ENCODE measurements around the gene GNA14.
"Not testable (repeated sequence)": the region's sequence is repeated elsewhere in the genome, so short reads cannot be mapped to it uniquely, and the experiment has no call there.

Gene GNA14

DNA sequence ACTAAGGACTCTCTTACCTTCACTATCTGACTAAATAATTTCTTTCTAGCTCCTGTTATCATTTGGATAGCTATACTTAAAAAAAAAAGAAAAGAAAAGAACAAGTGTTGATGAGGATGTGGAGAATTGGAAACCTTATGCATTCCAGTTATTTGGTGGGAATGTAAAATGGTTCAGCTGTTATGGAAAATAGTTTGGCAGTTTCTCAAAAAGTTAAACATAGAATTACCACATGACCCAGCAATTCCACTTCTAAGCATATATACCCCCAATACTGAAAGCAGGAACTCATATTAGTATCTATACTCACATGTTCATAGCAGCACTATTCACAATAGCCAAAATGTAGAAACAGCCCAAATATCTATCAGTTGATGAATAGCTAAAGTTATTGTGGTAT, 61.1 kb downstream of the GNA14 start:
- DNase-seq, result no peak

DNA sequence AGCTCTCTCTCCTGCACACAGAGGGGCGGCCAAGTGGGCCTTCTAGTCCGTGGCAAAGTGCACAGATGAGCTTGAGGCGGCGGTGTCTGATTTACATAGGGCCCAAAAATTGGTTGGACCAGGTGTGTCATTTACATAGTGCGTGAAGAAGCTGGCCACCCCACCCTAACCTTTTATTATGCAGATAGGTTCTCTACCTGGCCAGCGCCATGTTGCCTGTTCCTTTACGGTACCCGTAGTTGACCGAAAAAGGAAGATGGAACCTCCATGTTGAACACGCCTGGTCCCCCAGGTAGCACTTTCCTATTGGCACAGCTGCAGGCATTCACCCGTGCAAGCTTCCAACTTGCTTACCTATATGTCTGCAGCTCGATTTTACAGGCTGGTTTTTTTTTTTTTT, 61.5 kb downstream of the GNA14 start:
- no peak for DNase-seq

DNA sequence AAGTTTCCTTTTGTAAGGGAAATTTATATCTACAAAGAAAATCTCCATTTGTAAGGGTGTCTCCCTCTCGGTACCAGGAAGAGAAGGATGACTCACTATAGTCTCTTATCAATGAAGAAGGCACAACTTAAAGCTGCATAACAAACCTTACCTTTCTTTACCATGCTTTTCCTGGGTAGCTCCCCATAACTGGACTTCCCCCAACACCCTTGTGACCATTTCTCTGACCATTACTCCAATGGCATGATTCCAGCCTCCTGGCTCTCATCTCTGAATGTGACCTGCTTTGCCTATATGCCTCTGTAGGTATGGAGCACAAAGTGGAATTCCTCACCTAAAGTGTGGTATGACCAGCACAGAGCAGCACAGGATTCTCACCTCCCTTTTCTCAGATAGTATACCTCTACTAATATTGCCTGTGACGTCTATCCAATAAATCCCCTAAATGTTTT, 62.8 kb downstream of the GNA14 start:
- no peak for DNase-seq

DNA sequence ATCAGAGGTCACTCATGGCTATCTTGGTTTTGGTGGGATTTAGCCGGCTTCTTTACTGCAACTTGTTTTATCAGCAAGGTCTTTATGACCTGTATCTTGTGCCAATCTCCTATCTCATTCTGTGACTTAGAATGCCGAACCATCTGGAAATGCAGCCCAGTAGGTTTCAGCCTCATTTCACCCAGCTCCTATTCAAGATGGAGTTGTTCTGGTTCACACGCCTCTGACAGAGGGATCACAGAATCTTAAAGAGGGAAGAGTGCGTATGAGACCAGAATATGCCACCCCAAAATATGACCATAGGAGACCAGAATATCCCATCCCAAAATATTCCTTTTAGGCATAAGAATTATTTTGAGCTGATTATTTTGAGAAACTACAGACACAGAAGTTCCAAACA, 63.2 kb downstream of the GNA14 start:
- DNase-seq, result not testable (repeated sequence)

DNA sequence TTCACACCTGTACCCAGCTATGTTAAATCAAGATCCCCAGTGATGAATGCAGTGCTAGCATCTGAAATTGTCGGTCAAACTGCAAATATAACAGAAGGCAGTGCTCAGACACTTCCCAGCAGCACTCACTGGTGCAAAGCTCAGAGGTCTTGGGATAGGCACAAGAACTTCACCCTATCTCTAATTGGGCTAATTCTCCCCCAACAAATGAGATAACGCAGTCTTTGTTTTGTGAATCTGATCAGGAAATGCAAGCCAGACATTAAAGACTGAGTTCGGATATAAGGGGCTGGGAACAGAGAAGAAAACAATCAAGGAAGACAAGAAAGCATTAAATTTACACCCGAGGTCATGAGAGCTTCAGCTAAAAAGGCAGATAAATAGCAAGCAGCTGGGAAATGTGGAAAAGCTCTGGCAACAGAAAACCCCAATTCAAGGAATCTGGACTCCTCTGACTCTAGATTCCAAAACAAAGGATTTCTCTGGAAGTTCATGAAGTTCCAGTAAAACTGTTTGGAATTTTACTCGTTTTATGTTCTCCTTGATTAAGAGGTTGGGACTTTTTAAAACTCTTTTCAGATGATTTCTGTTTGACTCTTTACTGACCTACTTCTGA, 65.1 kb downstream of the GNA14 start:
- no peak for DNase-seq

DNA sequence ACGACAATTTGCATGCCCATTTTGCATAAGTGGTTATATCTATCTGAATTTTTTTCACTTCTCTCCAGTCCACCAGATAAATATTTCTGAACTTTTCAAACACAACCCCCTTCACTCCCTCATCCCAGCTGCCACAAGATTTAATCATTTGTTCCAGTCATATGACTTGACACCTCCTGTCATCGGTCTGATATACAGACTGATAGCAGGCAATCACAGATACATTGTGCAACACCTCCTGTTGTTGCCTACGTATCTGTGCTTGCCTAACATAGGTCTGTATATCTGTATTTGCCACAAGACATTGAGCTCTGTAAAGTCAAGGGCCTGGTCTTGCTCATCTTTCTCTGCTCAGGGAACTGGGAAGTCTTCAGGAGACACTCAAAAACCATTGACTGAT, 65.6 kb downstream of the GNA14 start:
- DNase-seq, result no peak

DNA sequence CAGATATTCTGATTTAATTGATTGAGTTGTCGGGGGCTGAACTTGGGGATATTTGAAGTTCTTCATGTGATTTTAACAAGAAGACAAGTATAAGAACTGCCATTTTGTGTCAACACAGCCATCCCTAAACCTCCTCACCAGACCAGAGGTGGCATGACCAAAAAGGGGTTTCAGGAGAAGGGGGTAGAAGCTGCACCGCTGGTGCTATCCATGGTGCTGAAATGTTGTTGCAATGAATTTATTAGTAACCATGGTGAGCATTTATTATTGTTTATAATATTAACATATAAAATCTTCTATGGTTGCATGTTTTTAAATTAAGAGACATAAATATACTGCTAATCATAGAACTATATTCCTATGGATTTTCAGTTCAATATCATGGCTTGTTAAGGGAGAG, 72.3 kb downstream of the GNA14 start:
- DNase-seq, result no peak

DNA sequence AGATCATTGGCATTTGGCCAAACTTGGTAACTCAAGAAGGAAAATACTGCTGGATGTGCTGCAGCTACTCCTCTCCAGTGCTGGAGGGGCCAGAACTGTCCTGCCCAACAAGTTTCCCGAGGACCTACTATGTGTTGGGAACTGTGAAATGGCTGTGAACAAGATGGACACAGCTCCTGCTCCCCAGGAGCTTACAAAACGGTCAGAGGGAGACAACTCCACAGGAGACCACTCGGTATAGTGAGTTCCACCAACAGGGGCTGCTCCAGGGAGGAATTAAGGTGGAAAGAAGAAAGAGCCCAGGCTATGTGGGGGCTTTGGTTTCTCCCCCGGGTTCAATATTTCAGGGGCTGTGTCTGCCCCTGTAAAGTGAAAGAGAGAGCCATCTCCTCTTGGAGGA, 78.8 kb downstream of the GNA14 start:
- DNase-seq, result no peak

DNA sequence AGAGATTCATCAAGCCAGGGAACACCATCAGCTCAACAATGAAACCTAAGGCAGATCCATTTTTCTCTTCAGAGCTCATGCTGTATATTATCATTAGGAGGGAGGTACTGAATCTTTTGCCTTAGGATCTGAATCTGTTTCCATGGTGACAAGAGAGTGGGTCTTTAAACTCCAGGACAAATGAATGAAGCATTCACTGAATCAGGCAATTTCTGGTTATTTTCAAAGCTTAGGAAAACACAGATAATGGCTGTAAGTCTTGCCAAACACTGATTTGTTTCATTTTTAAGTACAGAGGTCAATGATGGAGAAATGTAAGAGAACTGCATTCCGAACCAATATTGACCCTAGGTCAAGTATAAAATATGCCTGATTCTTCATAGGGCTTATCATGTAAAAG, 84.9 kb downstream of the GNA14 start:
- DNase-seq, result no peak

DNA sequence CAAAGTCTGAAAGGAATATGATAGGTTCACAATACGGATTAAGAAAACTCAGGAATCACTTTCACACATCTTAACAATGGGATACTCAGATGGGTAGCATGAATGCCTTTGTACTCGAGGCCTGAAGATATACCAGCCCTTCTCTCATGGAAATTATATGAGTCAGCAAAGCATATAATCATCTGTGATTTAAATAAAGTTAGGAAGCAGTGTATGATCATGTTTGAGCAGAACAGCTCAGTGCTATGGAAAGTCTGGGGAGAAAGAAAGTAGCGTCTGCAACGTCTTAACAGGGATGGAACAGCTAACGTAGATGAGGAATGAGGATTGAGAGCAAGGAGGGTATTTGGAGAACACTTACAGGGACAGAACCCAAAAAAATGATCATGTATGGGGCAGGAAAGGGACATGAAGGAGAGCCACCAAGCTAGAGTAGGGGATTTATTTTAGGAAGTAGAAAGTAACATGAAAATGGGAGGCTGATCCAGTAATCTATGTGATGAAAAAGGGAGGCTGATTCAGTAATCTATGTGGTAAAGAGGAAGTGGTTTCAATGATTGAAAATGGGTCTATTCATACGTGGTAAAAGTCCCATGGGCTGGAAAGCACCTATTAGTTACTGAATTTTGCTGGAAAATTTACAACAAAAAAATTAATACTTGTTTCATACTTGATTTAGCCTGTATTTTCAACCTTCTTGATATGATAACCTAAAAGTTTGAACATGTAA, 85.9 kb downstream of the GNA14 start:
- no peak for DNase-seq

DNA sequence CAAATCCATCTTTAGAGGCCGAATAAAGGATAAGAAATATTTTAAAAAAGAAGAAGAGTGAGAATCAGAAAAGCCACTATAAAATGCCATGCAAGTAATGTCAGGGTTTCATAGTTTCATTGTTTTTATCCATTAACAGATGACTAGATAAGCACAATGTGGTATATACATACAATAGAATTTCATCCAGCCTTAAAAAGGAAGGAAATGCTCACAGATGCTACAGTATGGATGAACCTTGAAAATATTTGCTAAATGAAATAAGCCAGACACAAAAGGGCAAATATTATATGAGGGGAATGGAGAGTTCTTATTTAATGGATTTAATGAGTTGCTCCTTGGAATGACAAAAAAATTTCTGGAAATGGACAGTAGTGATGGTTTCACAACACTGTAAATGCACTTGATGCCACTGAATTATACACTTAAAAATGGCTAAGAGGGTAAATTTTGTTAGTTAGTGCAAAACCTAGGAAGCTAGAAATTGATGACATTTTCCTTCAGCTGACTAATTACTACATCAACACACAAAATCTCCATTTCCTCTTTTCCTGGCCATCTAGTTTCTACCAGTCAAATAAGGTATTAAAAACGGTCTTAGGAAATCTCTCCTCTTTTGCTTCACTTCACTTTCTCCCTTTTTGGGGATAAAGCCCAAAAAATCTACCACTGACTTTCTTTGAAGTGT, 86.6 kb downstream of the GNA14 start:
- DNase-seq, result no peak

DNA sequence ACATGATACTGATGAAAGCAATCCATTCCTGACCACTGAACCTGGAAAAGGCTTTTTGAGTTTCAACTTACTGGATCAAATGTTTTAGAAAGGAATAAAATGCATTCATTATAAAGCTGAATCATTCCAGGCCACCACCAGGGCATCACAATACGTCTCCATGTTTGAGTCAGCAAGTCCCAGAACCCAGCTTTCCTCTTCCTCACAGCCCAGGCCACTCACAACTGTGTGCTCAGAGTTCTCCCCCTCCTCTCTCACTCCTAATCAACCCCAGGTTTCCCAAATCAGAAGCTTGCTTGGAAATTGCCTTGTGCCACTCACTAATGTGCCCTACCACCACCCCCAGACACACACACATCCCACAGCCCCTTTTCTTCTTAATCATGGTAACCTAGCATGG, 91.7 kb downstream of the GNA14 start:
- no peak for DNase-seq

DNA sequence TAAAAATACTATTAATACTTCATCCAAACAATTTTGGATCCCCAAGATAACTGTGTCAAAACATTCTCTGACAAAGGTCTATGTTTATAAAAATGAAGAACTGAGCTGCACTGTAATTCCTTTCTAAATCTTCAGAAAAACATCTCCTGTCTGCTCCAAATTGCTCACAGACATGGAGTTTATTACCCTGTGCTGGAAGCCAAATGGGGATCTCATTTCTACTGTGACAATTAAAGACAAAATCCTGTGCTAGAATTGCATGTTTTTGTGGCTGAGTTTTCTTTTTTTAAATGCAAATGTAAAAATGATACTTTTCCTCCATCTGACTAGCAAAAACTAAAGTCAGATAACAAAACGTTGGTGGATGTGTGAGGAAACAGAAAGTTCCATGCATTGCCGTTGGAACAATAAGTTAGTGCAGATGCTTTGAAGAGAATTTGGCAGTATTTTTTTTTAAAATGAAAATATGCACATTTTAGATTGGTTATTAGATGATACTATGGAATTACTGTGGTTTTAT, 93.5 kb downstream of the GNA14 start:
- DNase-seq, result no peak

DNA sequence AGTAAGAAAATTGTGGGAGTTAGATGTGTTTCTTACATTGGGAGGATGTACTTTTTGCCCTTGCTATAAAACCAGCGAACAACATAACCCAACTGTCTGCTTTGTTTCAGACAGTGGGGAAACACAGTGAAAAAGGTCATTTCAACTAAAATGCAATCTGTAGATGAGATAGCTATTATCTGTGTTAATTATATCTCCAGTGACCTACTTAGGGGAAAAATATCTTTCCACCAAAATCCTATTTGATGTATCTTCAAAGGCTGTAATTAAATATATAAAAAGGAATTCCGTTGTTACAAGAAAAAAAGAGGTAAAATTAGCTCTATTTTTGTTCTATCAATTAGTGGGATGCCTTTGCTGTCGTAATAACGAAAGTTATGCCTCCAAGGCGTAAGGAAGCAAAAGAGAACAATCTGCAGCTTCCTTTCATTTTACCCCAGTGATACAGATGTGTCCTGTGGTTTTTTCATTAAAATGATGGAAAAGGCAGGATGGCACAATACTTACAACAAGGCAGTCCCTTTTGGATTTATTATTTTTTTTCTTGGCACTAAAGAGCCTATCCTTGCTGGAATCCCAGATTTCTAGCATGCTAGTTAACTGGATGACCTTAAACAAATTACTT, 100.9 kb downstream of the GNA14 start:
- DNase-seq, result no peak

DNA sequence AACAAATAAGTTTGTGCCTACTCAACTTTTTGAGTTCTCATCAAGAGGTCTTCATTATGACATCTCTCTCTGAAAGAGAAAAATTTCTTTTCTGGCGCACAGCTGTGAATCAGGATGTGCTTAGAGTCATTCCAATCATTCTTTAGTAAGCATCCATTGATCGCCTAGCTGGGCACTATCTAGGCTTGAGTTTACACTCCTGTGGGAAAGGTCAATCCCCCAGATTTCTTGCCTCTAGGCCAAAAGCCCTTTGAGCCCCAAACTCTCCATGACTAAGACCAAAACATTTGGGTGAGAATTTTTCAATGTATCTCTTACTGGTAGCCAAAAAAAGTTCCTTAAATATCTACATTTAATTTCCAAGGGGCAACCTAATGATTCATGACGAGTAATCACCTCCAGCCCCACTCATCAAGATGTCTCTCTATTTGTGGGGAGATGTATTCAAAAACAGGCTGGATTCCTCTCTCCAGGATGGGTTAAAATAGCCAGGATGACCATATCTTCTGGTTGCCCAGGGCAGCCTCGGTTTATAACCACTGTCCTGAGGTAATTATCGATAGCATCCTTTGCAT, 101.7 kb downstream of the GNA14 start:
- DNase-seq, result no peak

DNA sequence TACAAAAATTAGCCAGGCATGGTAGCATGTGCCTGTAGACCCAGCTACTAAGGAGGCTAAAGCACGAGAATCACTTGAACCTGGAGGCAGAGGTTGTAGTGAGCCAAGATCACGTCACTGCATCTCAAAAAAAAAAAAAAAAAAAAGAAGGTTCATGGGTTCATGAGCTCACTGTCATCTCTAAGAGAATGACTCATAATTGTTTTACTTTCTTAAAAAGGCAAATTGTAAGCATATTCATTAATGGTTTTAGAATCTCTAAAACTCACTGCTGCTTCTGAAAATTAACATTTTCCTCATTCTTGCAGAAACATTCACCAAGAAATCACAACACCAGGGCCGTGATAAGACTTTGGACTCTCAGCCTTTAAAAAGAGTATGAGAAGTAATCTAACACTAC, 103.6 kb downstream of the GNA14 start:
- DNase-seq, result no peak

DNA sequence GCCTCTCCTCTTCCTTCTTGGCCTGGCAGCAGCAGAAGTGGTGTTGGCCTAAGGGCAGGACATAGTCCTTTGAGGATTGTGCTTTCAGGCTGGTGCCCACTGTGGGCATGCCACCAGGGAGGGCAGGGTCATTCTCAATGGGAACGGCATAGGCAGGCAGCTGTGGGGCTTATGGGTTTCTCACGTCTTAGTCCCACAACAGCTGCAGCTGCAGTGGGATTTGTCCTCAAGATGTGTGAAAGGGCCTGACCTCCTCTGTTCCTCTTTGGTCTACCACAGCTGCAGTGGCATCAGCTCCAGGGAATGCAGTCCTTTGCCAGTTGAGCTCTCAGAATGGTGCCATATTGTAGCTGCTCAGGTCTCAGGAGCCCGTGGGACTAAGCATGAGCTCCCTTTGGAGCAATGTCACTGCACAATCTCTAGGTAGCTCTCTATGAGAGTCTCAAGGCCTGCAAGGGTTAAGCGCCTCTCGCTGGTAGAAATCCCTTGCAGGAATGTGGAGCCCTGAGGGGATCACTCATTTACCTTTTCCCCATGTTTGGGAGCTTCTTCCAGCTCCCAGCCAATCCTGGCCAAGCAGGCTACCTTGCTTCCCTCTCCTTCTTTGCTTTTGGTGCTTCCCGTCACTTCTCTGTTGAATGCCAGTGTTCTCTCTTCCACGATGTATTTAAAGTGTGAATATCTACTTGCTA, 104.8 kb downstream of the GNA14 start:
- DNase-seq, result no peak

DNA sequence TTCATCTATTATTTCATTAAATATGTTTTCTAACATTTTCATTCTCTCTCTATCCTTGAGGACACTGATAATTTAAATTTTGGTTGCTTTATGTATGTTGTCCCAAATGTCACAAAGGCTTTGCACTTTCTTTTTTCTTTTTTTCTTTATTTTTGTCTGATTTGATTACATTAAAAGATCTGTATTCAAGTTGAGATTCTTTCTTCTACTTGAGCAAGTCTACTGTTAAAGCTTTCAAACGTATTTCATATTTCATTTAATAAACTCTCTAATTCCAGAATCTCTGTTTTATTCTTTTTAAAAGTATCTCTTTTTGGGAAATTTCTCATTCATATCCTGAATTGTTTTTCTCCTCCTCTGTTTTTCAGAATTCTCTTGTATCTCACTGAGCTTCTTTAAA, 106.5 kb downstream of the GNA14 start:
- DNase-seq, result no peak

DNA sequence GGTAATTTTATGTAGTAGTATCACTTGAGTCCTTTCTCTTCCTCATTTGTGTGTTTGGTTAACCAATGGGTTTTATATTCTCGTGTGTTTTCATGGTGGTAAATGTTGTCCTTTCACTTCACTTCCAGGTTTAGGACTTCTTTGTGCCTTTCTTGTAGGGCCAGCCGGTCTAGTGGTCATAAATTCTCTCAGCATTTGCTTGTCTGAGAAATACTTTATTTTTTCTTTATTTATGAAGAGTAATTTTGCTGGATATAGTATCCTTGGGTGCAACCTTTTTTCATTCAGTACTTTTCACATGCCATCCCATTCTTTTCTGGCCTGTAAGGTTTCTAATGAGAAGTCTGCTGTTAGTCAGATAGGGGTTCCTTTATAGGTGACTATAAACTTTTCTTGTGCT, 107.1 kb downstream of the GNA14 start:
- DNase-seq, result no peak

DNA sequence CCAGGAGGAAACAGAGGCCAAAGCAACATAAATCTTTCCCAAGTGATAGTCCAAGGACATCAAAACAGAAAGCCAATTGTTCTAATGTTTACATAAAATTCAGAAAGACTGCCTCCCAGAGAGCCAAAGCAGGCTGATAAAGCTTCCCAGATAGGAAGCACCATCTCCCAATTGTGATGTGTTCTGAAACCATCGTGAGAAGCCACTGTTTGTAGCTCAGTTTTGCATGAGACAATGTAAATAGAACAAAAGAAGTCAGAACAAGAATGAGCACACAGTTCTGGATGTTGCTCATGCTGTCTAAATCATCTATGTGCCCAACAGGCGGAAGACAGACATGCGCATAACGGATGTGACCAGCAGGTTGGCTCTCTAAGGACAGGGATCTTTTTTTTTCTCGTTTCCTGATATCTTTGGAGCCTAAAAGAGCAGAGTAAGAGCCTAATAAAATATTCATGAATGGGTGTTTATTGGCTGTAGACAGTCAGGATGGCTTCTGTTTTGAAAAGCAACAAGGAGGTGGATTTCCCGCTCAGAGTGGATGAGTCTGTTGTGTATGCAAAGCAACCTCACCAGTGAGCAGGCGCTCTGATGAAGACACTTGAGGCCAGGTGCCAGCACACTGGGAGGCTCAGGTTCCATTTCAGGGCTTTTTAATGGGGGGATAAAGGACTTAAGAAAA, 113.6 kb downstream of the GNA14 start:
- DNase-seq, result no peak

DNA sequence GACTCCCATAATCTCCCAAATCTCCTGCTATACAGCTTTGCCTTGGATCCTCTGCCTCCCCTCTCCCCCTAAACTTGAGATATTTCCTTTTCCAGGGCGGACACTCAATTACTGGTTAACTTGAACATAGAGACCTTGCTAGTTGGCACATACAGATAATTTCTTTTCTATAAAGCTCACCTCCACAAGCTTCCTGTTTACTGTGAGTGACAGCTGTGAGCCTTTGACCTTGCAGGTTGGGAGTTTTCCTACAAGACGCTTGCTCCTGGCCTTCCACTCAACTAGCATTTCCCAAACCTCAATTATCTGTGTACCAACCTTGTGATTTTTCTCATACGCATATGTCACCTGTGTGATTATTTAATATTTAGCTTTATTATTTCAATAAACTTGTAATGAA, 114.5 kb downstream of the GNA14 start:
- DNase-seq, result no peak

DNA sequence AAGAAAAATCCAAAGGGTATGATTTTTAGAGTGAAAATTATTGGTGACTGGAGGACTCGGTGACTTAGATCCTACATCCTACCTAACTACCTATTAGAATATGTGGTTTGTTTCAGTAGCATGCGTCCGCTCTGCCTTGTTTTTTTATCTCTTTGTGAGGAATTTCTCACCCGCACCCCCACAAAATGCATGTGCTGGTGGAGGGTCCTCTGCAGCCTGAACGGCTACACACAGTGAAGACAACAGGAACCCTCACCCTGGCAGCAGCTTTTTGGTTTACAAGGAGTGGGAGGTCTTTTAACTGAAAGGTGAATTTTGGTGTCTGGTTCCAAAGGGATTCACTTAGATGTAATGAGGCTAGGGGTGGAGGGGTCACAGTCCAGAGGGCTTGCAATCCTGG, 115.5 kb downstream of the GNA14 start:
- DNase-seq, result no peak
